B cell (primary cell): ENCODE results near the gene MED9. TPM values are rescaled to one million over a fixed set of nuclear protein-coding genes. Genes with fewer than 3 reads are reported as not detected.

Source experiments
- ATAC-seq: fragments of 200-7000 bp; cut with Tn5 transposase; one replicate; pipeline ENCODE4 v1.10.0; 2021; ENCODE audit warnings: low read depth, mild to moderate bottlenecking, moderate number of reproducible peaks, moderate library complexity
- CTCF ChIA-PET: fragments of 350-600 bp; sonication (Branson Sonifier 250); formaldehyde crosslinking; loops from one replicate; lab custom pipeline; 2021; ENCODE audit warnings: antibody characterized with exemption, inconsistent platforms; lab: Charles Lee
- POLR2A ChIA-PET: fragments of 350-600 bp; sonication (Branson Sonifier 250); formaldehyde crosslinking; loops from one replicate; lab custom pipeline; 2021; ENCODE audit warnings: antibody characterized with exemption; lab: Charles Lee
- DNase-seq: peaks from one replicate; pipeline ENCODE4 v3.0.0; 2013
- H2AFZ ChIP-seq: 2 replicates; pipeline ENCODE4 v1.6.1; 2012; ENCODE audit warnings: mild to moderate bottlenecking, low read depth, low read length; ENCODE audit not compliant: insufficient read depth, poor library complexity, severe bottlenecking
- H3K27ac ChIP-seq, 2 donors: 1 replicate in 1 of 2; 2 replicates in 1 of 2; pipeline ENCODE4 v1.5.1; 2012 to 2013; ENCODE audit warnings: low read length in 2 of 2, mild to moderate bottlenecking in 2 of 2, moderate library complexity in 1 of 2
- H3K27me3 ChIP-seq, 4 experiments: fragments of 200-600 bp in 1 of 4; sonication (generic) in 1 of 4; replicated peaks in 1 of 4; 1 replicate in 2 of 4; 2 replicates in 2 of 4; pipeline versions ENCODE4 v1.6.1 to v1.7.0; 2013 to 2016; ENCODE audit warnings: low read length in 3 of 4, mild to moderate bottlenecking in 2 of 4, mixed read lengths in 1 of 4, moderate library complexity in 1 of 4; ENCODE audit not compliant: insufficient read depth in 4 of 4, control insufficient read depth in 3 of 4; ENCODE audit errors: control extremely low read depth in 1 of 4
- H3K36me3 ChIP-seq, 2 experiments: replicated peaks in 1 of 2; 1 replicate in 1 of 2; 2 replicates in 1 of 2; pipeline versions ENCODE4 v1.6.1 to v1.7.1; 2013; ENCODE audit warnings: low read length in 1 of 2; ENCODE audit not compliant: insufficient read depth in 2 of 2, control insufficient read depth in 1 of 2; ENCODE audit errors: control extremely low read depth in 1 of 2, extremely low read depth in 1 of 2
- H3K4me1 ChIP-seq, 2 donors: fragments of 200-600 bp in 1 of 2; sonication (generic) in 1 of 2; 1 replicate in 1 of 2; 2 replicates in 1 of 2; pipeline versions ENCODE4 v1.5.1 to v1.6.1; 2013 to 2017; ENCODE audit warnings: low read length in 2 of 2; ENCODE audit not compliant: control insufficient read depth in 2 of 2, insufficient read depth in 2 of 2
- H3K4me2 ChIP-seq: replicated peaks from 2 replicates; pipeline ENCODE3; 2012; ENCODE audit warnings: mild to moderate bottlenecking, low read depth, low read length; ENCODE audit not compliant: poor library complexity, severe bottlenecking
- H3K4me3 ChIP-seq, 5 experiments: fragments of 200-600 bp in 1 of 5; sonication (generic) in 1 of 5; 1 replicate in 3 of 5; 2 replicates in 2 of 5; pipeline versions ENCODE4 v1.5.1 to v1.7.0; 2011 to 2016; ENCODE audit warnings: low read length in 4 of 5, mild to moderate bottlenecking in 4 of 5, low read depth in 2 of 5, control low read depth in 1 of 5, moderate library complexity in 1 of 5; ENCODE audit not compliant: insufficient read depth in 1 of 5; ENCODE audit errors: control extremely low read depth in 1 of 5, extremely low read depth in 1 of 5
- H3K79me2 ChIP-seq: fragments of 200-600 bp; sonication (generic); one replicate; pipeline ENCODE4 v1.6.0; 2016; ENCODE audit warnings: low read length; ENCODE audit not compliant: control insufficient read depth, insufficient read depth
- H3K9ac ChIP-seq: fragments of 200-600 bp; sonication (generic); 2 replicates; pipeline ENCODE4 v1.6.1; 2017; ENCODE audit warnings: mild to moderate bottlenecking, low read length, moderate library complexity
- H3K9me3 ChIP-seq, 3 donors: one replicate each; pipeline versions ENCODE4 v1.6.1 to v1.7.1; 2013; ENCODE audit warnings: low read length in 2 of 3; ENCODE audit not compliant: control insufficient read depth in 2 of 3, insufficient read depth in 1 of 3; ENCODE audit errors: control extremely low read depth in 1 of 3
- H4K20me1 ChIP-seq: 2 replicates; pipeline ENCODE4 v1.6.0; 2012; ENCODE audit warnings: mild to moderate bottlenecking, low read length; ENCODE audit not compliant: insufficient read depth, control insufficient read depth, poor library complexity, severe bottlenecking
- H3K27ac Mint-ChIP-seq: one replicate; pipeline ENCODE4 v1.8.0; 2021; ENCODE audit warnings: mixed read lengths
- H3K27me3 Mint-ChIP-seq: one replicate; pipeline ENCODE4 v1.8.0; 2021; ENCODE audit warnings: mixed read lengths
- H3K4me1 Mint-ChIP-seq: one replicate; pipeline ENCODE4 v1.8.0; 2021; ENCODE audit warnings: mixed read lengths
- H3K4me3 Mint-ChIP-seq: one replicate; pipeline ENCODE4 v1.8.0; 2021; ENCODE audit warnings: mixed read lengths
- H3K9me3 Mint-ChIP-seq: one replicate; pipeline ENCODE4 v1.8.0; 2022; ENCODE audit warnings: mixed read lengths; ENCODE audit not compliant: insufficient read depth
- EZH2 ChIP-seq: IDR thresholded peaks from 2 replicates; pipeline ENCODE4 v1.6.1; 2012; ENCODE audit warnings: borderline replicate concordance, low read depth, mild to moderate bottlenecking, moderate library complexity, low read length; ENCODE audit not compliant: insufficient read depth, poor library complexity, severe bottlenecking
- WGBS: methylation state at CpG from one replicate; pipeline ENCODE4 v1.1.5; 2013; ENCODE audit warnings: missing lambda C conversion rate; ENCODE audit not compliant: insufficient coverage; 5-methylcytosine and 5-hydroxymethylcytosine counted together
- intact Hi-C: fragments of 100-400 bp; cut with micrococcal nuclease; formaldehyde crosslinking; loops from one replicate; pipeline ENCODE4 v1.10.0; 2022
- polyA plus RNA-seq: library from polyadenylated mRNA; depleted of rRNA; stranded (reverse); fragments of >200 nt; gene quantifications from 2 replicates; pipeline ENCODE4 v1.2.3, GENCODE V29; 2012
- total RNA-seq, 2 donors: library from RNA; stranded (reverse); fragments of 120-200 nt in 1 of 2; gene quantifications; 1 replicate in 1 of 2; 2 replicates in 1 of 2; pipeline versions ENCODE4 v1.2.3 to v1.2.4, GENCODE V29; 2013 to 2022
- TF ChIP-seq, protein P1 (sequence below): fragments of 200-600 bp; IDR thresholded peaks from one replicate; pipeline ENCODE4 v1.8.0; 2022; ENCODE audit warnings: antibody characterized with exemption, mild to moderate bottlenecking

The MED9 gene
- total and polyA plus RNA-seq, 2 donors (not counting 1 experiment from before 2014, with no cell fraction given), result 11.6 to 18.9 TPM

DNA sequence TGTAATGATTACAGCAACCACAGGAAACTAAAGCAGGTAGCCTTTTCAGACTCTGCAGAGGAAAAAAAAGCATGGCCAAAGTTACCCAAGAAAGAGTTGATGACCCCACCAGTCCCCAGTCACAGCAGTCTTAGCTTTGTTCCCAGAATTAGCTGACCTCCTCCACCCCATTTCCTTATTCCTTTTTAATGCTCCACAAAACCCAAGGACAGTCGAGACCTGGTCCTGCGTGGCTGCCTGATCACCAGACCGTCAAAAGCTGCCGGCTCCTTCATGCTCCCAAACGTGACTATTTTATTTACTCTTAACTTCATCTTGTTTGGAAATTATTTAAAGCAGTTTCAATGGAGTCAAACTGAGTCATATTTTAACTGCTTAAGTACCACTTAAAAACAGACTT is 28.7 kb upstream of the MED9 start:
- TF ChIP-seq, protein P1, sequence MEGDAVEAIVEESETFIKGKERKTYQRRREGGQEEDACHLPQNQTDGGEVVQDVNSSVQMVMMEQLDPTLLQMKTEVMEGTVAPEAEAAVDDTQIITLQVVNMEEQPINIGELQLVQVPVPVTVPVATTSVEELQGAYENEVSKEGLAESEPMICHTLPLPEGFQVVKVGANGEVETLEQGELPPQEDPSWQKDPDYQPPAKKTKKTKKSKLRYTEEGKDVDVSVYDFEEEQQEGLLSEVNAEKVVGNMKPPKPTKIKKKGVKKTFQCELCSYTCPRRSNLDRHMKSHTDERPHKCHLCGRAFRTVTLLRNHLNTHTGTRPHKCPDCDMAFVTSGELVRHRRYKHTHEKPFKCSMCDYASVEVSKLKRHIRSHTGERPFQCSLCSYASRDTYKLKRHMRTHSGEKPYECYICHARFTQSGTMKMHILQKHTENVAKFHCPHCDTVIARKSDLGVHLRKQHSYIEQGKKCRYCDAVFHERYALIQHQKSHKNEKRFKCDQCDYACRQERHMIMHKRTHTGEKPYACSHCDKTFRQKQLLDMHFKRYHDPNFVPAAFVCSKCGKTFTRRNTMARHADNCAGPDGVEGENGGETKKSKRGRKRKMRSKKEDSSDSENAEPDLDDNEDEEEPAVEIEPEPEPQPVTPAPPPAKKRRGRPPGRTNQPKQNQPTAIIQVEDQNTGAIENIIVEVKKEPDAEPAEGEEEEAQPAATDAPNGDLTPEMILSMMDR, result no peak
- TF ChIP-seq EZH2, result no peak
- no CpG with 5 or more reads among the region's 5 CpGs for WGBS
- intact Hi-C loops, result no loop called here
- Histone ChIP-seq H3K27me3 (peaks cover 0 to 6% (median 1%) of the 10 kb centered on the region in 4 experiments), H3K4me3 (no peak overlapping the region), H2AFZ (no peak overlapping the region), H3K4me1 (no peaks in the 10 kb centered on the region), H3K9me3 (peaks cover 0 to 14% (median 0%) of the 10 kb centered on the region in 3 donors), H3K79me2 (no peaks in the 10 kb centered on the region), H3K4me2 (no peak overlapping the region), H3K9ac (no peak overlapping the region), H3K27ac (no peak overlapping the region), H3K36me3 (no peaks in the 10 kb centered on the region), H4K20me1 (no peaks in the 10 kb centered on the region)
- ChIA-PET CTCF (interaction anchor here (1.6 to 2.5 kb wide), 3 partner anchors 8 to 94 kb away, joined by 3 to 12 read pairs (median 5); no protein-coding TSS in a partner anchor), POLR2A (no interaction called here)
- no peaks in the 10 kb centered on the region for H3K4me1 Mint-ChIP-seq
- H3K27me3 Mint-ChIP-seq, result peaks cover 17% of the 10 kb centered on the region
- peaks cover 2% of the 10 kb centered on the region for H3K9me3 Mint-ChIP-seq
- ATAC-seq (no peak), DNase-seq (no peak)
- no peak overlapping the region for H3K27ac Mint-ChIP-seq
- H3K4me3 Mint-ChIP-seq, result no peak overlapping the region

DNA sequence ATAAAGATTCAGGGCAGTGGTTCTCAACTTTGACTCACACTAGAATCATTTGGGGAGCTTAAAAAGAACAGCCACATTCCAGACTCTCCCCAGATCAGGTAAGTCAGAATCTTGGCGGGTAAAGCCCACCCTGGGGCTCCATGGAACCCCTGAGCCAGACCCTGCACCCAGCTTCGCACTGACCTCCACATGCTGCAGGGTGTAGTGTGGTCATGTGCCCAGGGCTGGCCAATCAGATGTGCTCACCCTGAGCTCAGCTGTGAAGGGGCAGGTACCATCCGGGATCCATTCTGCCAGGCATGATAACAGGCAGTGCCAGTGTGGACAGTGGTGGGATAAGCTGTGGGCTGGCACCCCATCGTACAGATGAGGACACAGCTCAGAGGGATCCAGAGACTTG is 28.1 kb upstream of the MED9 start:
- no peaks in the 10 kb centered on the region for H3K36me3 ChIP-seq
- peaks cover 0 to 14% (median 0%) of the 10 kb centered on the region in 3 donors for H3K9me3 ChIP-seq
- no peak overlapping the region for H3K4me3 Mint-ChIP-seq
- no peak overlapping the region for H2AFZ ChIP-seq
- H3K27me3 ChIP-seq, result peaks cover 0 to 6% (median 1%) of the 10 kb centered on the region in 4 experiments
- H3K4me1 Mint-ChIP-seq, result no peaks in the 10 kb centered on the region
- TF ChIP-seq, protein P1, result no peak
- no peak for TF ChIP-seq EZH2
- no peak overlapping the region for H3K27ac ChIP-seq
- ChIA-PET POLR2A (no interaction called here), CTCF (interaction anchor here (1.6 to 2.5 kb wide), 3 partner anchors 9 to 95 kb away, joined by 3 to 12 read pairs (median 5); no protein-coding TSS in a partner anchor)
- ATAC-seq (no peak), DNase-seq (no peak)
- H3K4me3 ChIP-seq, result no peak overlapping the region
- H4K20me1 ChIP-seq, result no peaks in the 10 kb centered on the region
- no peaks in the 10 kb centered on the region for H3K4me1 ChIP-seq
- no peak overlapping the region for H3K9ac ChIP-seq
- H3K79me2 ChIP-seq, result no peaks in the 10 kb centered on the region
- no peak overlapping the region for H3K27ac Mint-ChIP-seq
- 97% methylated on average over 4 of the region's 4 CpGs for WGBS
- no peak overlapping the region for H3K4me2 ChIP-seq
- H3K27me3 Mint-ChIP-seq, result peaks cover 18% of the 10 kb centered on the region
- intact Hi-C loops, result no loop called here
- H3K9me3 Mint-ChIP-seq, result peaks cover 2% of the 10 kb centered on the region
